DMS 273 treated with DMSO at 0.1 percent for 48 hours (cell line): ENCODE data around the gene ADAM19.

ENCODE experiments used
- DNase-seq: peaks from one replicate; lab custom pipeline; 2025; lab: John Stamatoyannopoulos, UW

Gene ADAM19

GRCh38 chr5:157575381-157576020 is at the start of gene ADAM19:
ADAM19 (minus strand) TSS chr5:157575775; CDS start chr5:157575696, 79 bp downstream.
- DNase-seq: no peak

- DNase-seq: no peak
Observed at GRCh38 chr5:157624144-157624543, 48.6 kb upstream of the ADAM19 start.

GRCh38 chr5:157620776-157621175 is 45.2 kb upstream of the ADAM19 start:
- DNase-seq: no peak

GRCh38 chr5:157618191-157618765 is 42.7 kb upstream of the ADAM19 start:
- no peak for DNase-seq

GRCh38 chr5:157616785-157617184 is 41.2 kb upstream of the ADAM19 start:
- no peak for DNase-seq

- DNase-seq: no peak
Observed at GRCh38 chr5:157613385-157614245, 38.0 kb upstream of the ADAM19 start.

- no peak for DNase-seq
Observed at GRCh38 chr5:157612581-157612980, 37.0 kb upstream of the ADAM19 start.

- no peak for DNase-seq
Observed at GRCh38 chr5:157611571-157612476, 36.2 kb upstream of the ADAM19 start.

- no peak for DNase-seq
Observed at GRCh38 chr5:157610990-157611389, 35.4 kb upstream of the ADAM19 start.

GRCh38 chr5:157608972-157609565 is 33.5 kb upstream of the ADAM19 start:
- DNase-seq: no peak

GRCh38 chr5:157607371-157608161 is 32.0 kb upstream of the ADAM19 start:
- DNase-seq: no peak

- no peak for DNase-seq
Observed at GRCh38 chr5:157606046-157606445, 30.5 kb upstream of the ADAM19 start.

GRCh38 chr5:157603333-157604190 is 28.0 kb upstream of the ADAM19 start:
- DNase-seq: no peak

- no peak for DNase-seq
Observed at GRCh38 chr5:157602505-157602904, 26.9 kb upstream of the ADAM19 start.

- no peak for DNase-seq
Observed at GRCh38 chr5:157600252-157600651, 24.7 kb upstream of the ADAM19 start.

- no peak for DNase-seq
Observed at GRCh38 chr5:157599565-157599964, 24.0 kb upstream of the ADAM19 start.

GRCh38 chr5:157598350-157598936 is 22.9 kb upstream of the ADAM19 start:
- DNase-seq: no peak

GRCh38 chr5:157597277-157597676 is 21.7 kb upstream of the ADAM19 start:
- DNase-seq: no peak

GRCh38 chr5:157596487-157596886 is 20.9 kb upstream of the ADAM19 start:
- DNase-seq: no peak
